HEK293T (cell line): ENCODE data around the gene ELOVL2.

Experiments used
- BHLHE40 ChIP-seq: fragments of 450-650 bp; IDR thresholded peaks from 2 replicates; pipeline ENCODE4 v1.6.1; 2016; ENCODE audit warnings: mild to moderate bottlenecking, moderate library complexity, borderline replicate concordance
- CTBP1 ChIP-seq: fragments of 450-650 bp; IDR thresholded peaks from 2 replicates; pipeline ENCODE4 v1.6.1; 2016; ENCODE audit warnings: borderline replicate concordance
- ELF4 ChIP-seq: fragments of 450-650 bp; IDR thresholded peaks from 2 replicates; pipeline ENCODE4 v1.6.1; 2017; ENCODE audit warnings: antibody characterized with exemption
- FOXA1 ChIP-seq: fragments of 450-650 bp; IDR thresholded peaks from 2 replicates; pipeline ENCODE4 v1.6.1; 2016; ENCODE audit warnings: mild to moderate bottlenecking
- FOXK2 ChIP-seq: fragments of 450-650 bp; IDR thresholded peaks from 2 replicates; pipeline ENCODE4 v1.6.1; 2016; ENCODE audit warnings: mild to moderate bottlenecking
- HDGF ChIP-seq: fragments of 450-650 bp; IDR thresholded peaks from 2 replicates; pipeline ENCODE4 v1.6.1; 2017; ENCODE audit warnings: antibody characterized with exemption, borderline replicate concordance
- SP1 ChIP-seq: fragments of 450-650 bp; IDR thresholded peaks from 2 replicates; pipeline ENCODE4 v1.6.1; 2017
- SUZ12 ChIP-seq: fragments of 450-650 bp; IDR thresholded peaks from 2 replicates; pipeline ENCODE4 v1.6.1; 2016; ENCODE audit warnings: mild to moderate bottlenecking
- TARDBP ChIP-seq: fragments of 450-650 bp; IDR thresholded peaks from 2 replicates; pipeline ENCODE4 v1.6.1; 2016
- ZNF384 ChIP-seq: fragments of 450-650 bp; IDR thresholded peaks from 2 replicates; pipeline ENCODE4 v1.6.1; 2016

GRCh38 chr6:11069760-11070159, 25.7 kb upstream of the ELOVL2 start:
- TF ChIP-seq SP1: no peak
- no peak for TF ChIP-seq TARDBP
- no peak for TF ChIP-seq BHLHE40
- TF ChIP-seq CTBP1: no peak
- no peak for TF ChIP-seq ZNF384
- TF ChIP-seq HDGF: no peak
- no peak for TF ChIP-seq FOXK2
- no peak for TF ChIP-seq ELF4
- TF ChIP-seq FOXA1: no peak
- TF ChIP-seq SUZ12: no peak
